Measurements from ENCODE around the gene MPZL3. TPM values are rescaled to one million over a fixed set of nuclear protein-coding genes. Genes with fewer than 3 reads are reported as not detected.

MPZL3 gene
- polyA plus RNA-seq, 1 donor from 2014 or later, result 3.6 TPM

DNA sequence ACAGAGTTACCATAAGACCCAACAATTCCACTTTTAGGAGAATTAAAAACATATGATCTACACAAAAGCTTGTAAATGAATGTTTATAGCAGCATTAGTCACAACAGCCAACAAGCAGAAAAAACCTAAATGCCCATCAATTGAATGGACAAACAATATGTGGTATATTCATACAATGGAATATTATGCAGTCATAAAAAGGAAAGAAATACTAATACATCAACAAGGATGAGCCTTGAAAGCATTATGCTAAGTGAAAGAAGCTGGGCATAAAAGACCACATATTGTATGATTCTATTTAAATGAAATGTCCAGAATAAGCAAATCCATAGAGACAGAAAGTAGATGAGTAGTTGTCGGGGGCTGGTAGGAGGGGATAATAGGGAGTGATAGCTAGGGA is 7.0 kb upstream of the MPZL3 start:
- Histone ChIP-seq H3K4me2 (ENCODE audit: low read length) (no peak overlapping the region), H3K9me2 (ENCODE audit: insufficient read depth, low read length) (no peaks in the 10 kb centered on the region), H3K27ac (ENCODE audit: low read length) (no peak overlapping the region), H3K36me3 (ENCODE audit: insufficient read depth, low read length) (no peaks in the 10 kb centered on the region), H3K9me3 (ENCODE audit: low read length) (no peaks in the 10 kb centered on the region), H3K4me3 (ENCODE audit: low read length) (no peak overlapping the region), H3K79me2 (replicated peaks; ENCODE audit: insufficient read depth, low read length) (no peaks in the 10 kb centered on the region), H4K20me1 (ENCODE audit: insufficient read depth) (no peaks in the 10 kb centered on the region), H2AFZ (ENCODE audit: low read depth, low read length) (no peak overlapping the region), H3F3A (ENCODE audit: insufficient read depth, low read length, poor library complexity, severe bottlenecking) (no peaks in the 10 kb centered on the region), H3K27me3 (ENCODE audit: insufficient read depth, low read depth, low read length) (no peaks in the 10 kb centered on the region), H3K9ac (ENCODE audit: low read length) (no peak overlapping the region)
- TF ChIP-seq, protein P1, sequence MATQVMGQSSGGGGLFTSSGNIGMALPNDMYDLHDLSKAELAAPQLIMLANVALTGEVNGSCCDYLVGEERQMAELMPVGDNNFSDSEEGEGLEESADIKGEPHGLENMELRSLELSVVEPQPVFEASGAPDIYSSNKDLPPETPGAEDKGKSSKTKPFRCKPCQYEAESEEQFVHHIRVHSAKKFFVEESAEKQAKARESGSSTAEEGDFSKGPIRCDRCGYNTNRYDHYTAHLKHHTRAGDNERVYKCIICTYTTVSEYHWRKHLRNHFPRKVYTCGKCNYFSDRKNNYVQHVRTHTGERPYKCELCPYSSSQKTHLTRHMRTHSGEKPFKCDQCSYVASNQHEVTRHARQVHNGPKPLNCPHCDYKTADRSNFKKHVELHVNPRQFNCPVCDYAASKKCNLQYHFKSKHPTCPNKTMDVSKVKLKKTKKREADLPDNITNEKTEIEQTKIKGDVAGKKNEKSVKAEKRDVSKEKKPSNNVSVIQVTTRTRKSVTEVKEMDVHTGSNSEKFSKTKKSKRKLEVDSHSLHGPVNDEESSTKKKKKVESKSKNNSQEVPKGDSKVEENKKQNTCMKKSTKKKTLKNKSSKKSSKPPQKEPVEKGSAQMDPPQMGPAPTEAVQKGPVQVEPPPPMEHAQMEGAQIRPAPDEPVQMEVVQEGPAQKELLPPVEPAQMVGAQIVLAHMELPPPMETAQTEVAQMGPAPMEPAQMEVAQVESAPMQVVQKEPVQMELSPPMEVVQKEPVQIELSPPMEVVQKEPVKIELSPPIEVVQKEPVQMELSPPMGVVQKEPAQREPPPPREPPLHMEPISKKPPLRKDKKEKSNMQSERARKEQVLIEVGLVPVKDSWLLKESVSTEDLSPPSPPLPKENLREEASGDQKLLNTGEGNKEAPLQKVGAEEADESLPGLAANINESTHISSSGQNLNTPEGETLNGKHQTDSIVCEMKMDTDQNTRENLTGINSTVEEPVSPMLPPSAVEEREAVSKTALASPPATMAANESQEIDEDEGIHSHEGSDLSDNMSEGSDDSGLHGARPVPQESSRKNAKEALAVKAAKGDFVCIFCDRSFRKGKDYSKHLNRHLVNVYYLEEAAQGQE (IDR thresholded peaks at IDR 0.05; ENCODE audit: borderline replicate concordance), result no peak
- TF ChIP-seq EZH2 (IDR thresholded peaks at IDR 0.05; ENCODE audit: borderline replicate concordance, insufficient read depth, low read length, poor library complexity, severe bottlenecking) (no peak), SMC3 (conservative IDR thresholded peaks at IDR 0.05; ENCODE audit: poor library complexity) (no peak), POLR2AphosphoS5 (IDR thresholded peaks at IDR 0.05) (no peak), RAD21 (conservative IDR thresholded peaks at IDR 0.05) (no peak), EP300 (conservative IDR thresholded peaks at IDR 0.05; ENCODE audit: poor library complexity, severe bottlenecking) (no peak), MXI1 (conservative IDR thresholded peaks at IDR 0.05; ENCODE audit: poor library complexity, severe bottlenecking) (no peak), TAF1 (IDR thresholded peaks at IDR 0.05; ENCODE audit: low read depth) (no peak)
- TF ChIP-seq, protein P2, sequence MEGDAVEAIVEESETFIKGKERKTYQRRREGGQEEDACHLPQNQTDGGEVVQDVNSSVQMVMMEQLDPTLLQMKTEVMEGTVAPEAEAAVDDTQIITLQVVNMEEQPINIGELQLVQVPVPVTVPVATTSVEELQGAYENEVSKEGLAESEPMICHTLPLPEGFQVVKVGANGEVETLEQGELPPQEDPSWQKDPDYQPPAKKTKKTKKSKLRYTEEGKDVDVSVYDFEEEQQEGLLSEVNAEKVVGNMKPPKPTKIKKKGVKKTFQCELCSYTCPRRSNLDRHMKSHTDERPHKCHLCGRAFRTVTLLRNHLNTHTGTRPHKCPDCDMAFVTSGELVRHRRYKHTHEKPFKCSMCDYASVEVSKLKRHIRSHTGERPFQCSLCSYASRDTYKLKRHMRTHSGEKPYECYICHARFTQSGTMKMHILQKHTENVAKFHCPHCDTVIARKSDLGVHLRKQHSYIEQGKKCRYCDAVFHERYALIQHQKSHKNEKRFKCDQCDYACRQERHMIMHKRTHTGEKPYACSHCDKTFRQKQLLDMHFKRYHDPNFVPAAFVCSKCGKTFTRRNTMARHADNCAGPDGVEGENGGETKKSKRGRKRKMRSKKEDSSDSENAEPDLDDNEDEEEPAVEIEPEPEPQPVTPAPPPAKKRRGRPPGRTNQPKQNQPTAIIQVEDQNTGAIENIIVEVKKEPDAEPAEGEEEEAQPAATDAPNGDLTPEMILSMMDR (IDR thresholded peaks at IDR 0.05; ENCODE audit: poor library complexity, severe bottlenecking), result no peak

DNA sequence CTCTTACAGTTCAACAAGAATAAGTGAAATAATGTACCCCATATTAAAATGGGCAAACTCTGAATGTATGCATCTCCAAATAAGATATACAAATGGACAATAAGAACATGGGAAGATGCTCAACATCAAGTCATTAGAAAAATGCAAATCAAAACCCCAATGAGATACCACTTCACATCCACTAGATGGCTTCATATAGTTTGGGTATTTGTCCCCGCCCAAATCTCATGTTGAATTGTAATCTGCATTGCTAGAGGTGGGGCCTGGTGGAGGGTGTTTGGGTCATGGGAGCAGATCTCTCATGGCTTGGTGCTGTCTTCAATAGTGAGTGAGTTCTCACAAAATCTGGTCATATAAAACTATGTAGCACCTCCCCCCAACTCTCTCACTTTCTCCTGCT is 6.2 kb upstream of the MPZL3 start:
- H4K20me1 ChIP-seq (ENCODE audit: insufficient read depth), result no peaks in the 10 kb centered on the region
- H3K36me3 ChIP-seq (ENCODE audit: insufficient read depth, low read length), result no peaks in the 10 kb centered on the region
- TF ChIP-seq, protein P2 (IDR thresholded peaks at IDR 0.05; ENCODE audit: poor library complexity, severe bottlenecking), result no peak
- TF ChIP-seq, protein P1 (IDR thresholded peaks at IDR 0.05; ENCODE audit: borderline replicate concordance), result no peak
- TF ChIP-seq EP300 (conservative IDR thresholded peaks at IDR 0.05; ENCODE audit: poor library complexity, severe bottlenecking) (no peak), TAF1 (IDR thresholded peaks at IDR 0.05; ENCODE audit: low read depth) (no peak), MXI1 (conservative IDR thresholded peaks at IDR 0.05; ENCODE audit: poor library complexity, severe bottlenecking) (no peak), RAD21 (conservative IDR thresholded peaks at IDR 0.05) (no peak), SMC3 (conservative IDR thresholded peaks at IDR 0.05; ENCODE audit: poor library complexity) (no peak), EZH2 (IDR thresholded peaks at IDR 0.05; ENCODE audit: borderline replicate concordance, insufficient read depth, low read length, poor library complexity, severe bottlenecking) (no peak), POLR2AphosphoS5 (IDR thresholded peaks at IDR 0.05) (no peak)
- H3K4me2 ChIP-seq (ENCODE audit: low read length), result no peak overlapping the region
- no peak overlapping the region for H3K9ac ChIP-seq (ENCODE audit: low read length)
- no peak overlapping the region for H3K4me3 ChIP-seq (ENCODE audit: low read length)
- H3K79me2 ChIP-seq (replicated peaks; ENCODE audit: insufficient read depth, low read length), result no peaks in the 10 kb centered on the region
- no peaks in the 10 kb centered on the region for H3K9me3 ChIP-seq (ENCODE audit: low read length)
- no peaks in the 10 kb centered on the region for H3K9me2 ChIP-seq (ENCODE audit: insufficient read depth, low read length)
- H3K27ac ChIP-seq (ENCODE audit: low read length), result no peak overlapping the region
- no peaks in the 10 kb centered on the region for H3F3A ChIP-seq (ENCODE audit: insufficient read depth, low read length, poor library complexity, severe bottlenecking)
- no peak overlapping the region for H2AFZ ChIP-seq (ENCODE audit: low read depth, low read length)
- H3K27me3 ChIP-seq (ENCODE audit: insufficient read depth, low read depth, low read length), result no peaks in the 10 kb centered on the region

All from neural cell (in vitro differentiated cells).